Skeletal muscle satellite cell (primary cell): Measurements from ENCODE around the gene NHERF2.
A peak's percentile ranks its signal among the peaks of the same experiment; 100 is the strongest.

ENCODE experiments used
- H3K27me3 ChIP-seq: 2 replicates; pipeline ENCODE4 v1.7.0; 2013; ENCODE audit warnings: low read length; ENCODE audit not compliant: control insufficient read depth, insufficient read depth
- H3K36me3 ChIP-seq: 2 replicates; pipeline ENCODE4 v1.7.0; 2013; ENCODE audit warnings: mild to moderate bottlenecking, control low read depth, low read length; ENCODE audit not compliant: insufficient read depth
- H3K4me1 ChIP-seq: 2 replicates; pipeline ENCODE4 v1.7.0; 2013; ENCODE audit warnings: low read length; ENCODE audit not compliant: control insufficient read depth, insufficient read depth
- H3K4me2 ChIP-seq: 2 replicates; pipeline ENCODE4 v1.7.0; 2013; ENCODE audit warnings: mild to moderate bottlenecking, low read length
- H3K4me3 ChIP-seq: 2 replicates; pipeline ENCODE4 v1.7.0; 2013; ENCODE audit warnings: low read length
- H3K9ac ChIP-seq: 2 replicates; pipeline ENCODE4 v1.7.0; 2013; ENCODE audit warnings: mild to moderate bottlenecking, low read depth, low read length, moderate library complexity
- H3K9me3 ChIP-seq: replicated peaks from 2 replicates; pipeline ENCODE4 v1.7.0; 2013; ENCODE audit warnings: mild to moderate bottlenecking, control low read depth, low read length

The NHERF2 gene

GRCh38 chr16:2040041-2040786, 13.5 kb downstream of the NHERF2 start:
- Histone ChIP-seq H3K4me1 (peaks cover 58% of the 10 kb centered on the region), H3K9ac (peak overlapping the region; percentile 46), H3K4me3 (no peak overlapping the region), H3K9me3 (no peaks in the 10 kb centered on the region), H3K27me3 (no peaks in the 10 kb centered on the region), H3K36me3 (peaks cover 24% of the 10 kb centered on the region), H3K4me2 (peak overlapping the region; percentile 48)

GRCh38 chr16:2040787-2041522, 14.3 kb downstream of the NHERF2 start:
- Histone ChIP-seq H3K27me3 (no peaks in the 10 kb centered on the region), H3K9me3 (no peaks in the 10 kb centered on the region), H3K4me1 (peaks cover 55% of the 10 kb centered on the region), H3K4me2 (peak overlapping the region; percentile 50), H3K4me3 (no peak overlapping the region), H3K36me3 (peaks cover 24% of the 10 kb centered on the region), H3K9ac (peak overlapping the region; percentile 5)

- Histone ChIP-seq H3K9me3 (no peaks in the 10 kb centered on the region), H3K27me3 (no peaks in the 10 kb centered on the region), H3K4me3 (no peak overlapping the region), H3K36me3 (peaks cover 10% of the 10 kb centered on the region), H3K4me2 (no peak overlapping the region), H3K4me1 (peaks cover 56% of the 10 kb centered on the region), H3K9ac (no peak overlapping the region)
These were observed 15.7 kb downstream of the NHERF2 start for GRCh38 chr16:2042171-2042985.

GRCh38 chr16:2042986-2043666, 16.4 kb downstream of the NHERF2 start:
- Histone ChIP-seq H3K4me3 (no peak overlapping the region), H3K36me3 (peaks cover 8% of the 10 kb centered on the region), H3K4me2 (no peak overlapping the region), H3K27me3 (no peaks in the 10 kb centered on the region), H3K9me3 (no peaks in the 10 kb centered on the region), H3K4me1 (peaks cover 55% of the 10 kb centered on the region), H3K9ac (no peak overlapping the region)

- no peak overlapping the region for H3K4me2 ChIP-seq
- H3K4me1 ChIP-seq = peaks cover 57% of the 10 kb centered on the region
- H3K27me3 ChIP-seq = no peaks in the 10 kb centered on the region
- peaks cover 4% of the 10 kb centered on the region for H3K36me3 ChIP-seq
- H3K4me3 ChIP-seq = no peak overlapping the region
- no peak overlapping the region for H3K9ac ChIP-seq
- no peaks in the 10 kb centered on the region for H3K9me3 ChIP-seq
These were observed 17.2 kb downstream of the NHERF2 start for GRCh38 chr16:2043667-2044451.

- Histone ChIP-seq H3K36me3 (no peaks in the 10 kb centered on the region), H3K9ac (no peak overlapping the region)
These were observed 17.8 kb downstream of the NHERF2 start for GRCh38 chr16:2044541-2044940.

GRCh38 chr16:2045965-2046892, 19.5 kb downstream of the NHERF2 start:
- Histone ChIP-seq H3K36me3 (peaks cover 7% of the 10 kb centered on the region), H3K4me2 (peak overlapping the region; percentile 94), H3K9me3 (no peaks in the 10 kb centered on the region), H3K4me3 (no peak overlapping the region), H3K9ac (no peak overlapping the region), H3K27me3 (no peaks in the 10 kb centered on the region), H3K4me1 (peaks cover 38% of the 10 kb centered on the region)

More at GRCh38 chr16:2044541-2044940, 17.8 kb downstream of the NHERF2 start:
- Histone ChIP-seq H3K4me3 (no peak overlapping the region), H3K4me2 (no peak overlapping the region), H3K4me1 (peaks cover 55% of the 10 kb centered on the region), H3K27me3 (no peaks in the 10 kb centered on the region), H3K9me3 (no peaks in the 10 kb centered on the region)

GRCh38 chr16:2046893-2047329, 20.2 kb downstream of the NHERF2 start:
- Histone ChIP-seq H3K36me3 (peaks cover 14% of the 10 kb centered on the region), H3K9me3 (no peaks in the 10 kb centered on the region), H3K4me1 (peaks cover 32% of the 10 kb centered on the region), H3K27me3 (no peaks in the 10 kb centered on the region), H3K4me3 (peak overlapping the region; percentile 93), H3K4me2 (peak overlapping the region; percentile 94), H3K9ac (peak overlapping the region; percentile 87)

- Histone ChIP-seq H3K9me3 (no peaks in the 10 kb centered on the region), H3K4me1 (peaks cover 32% of the 10 kb centered on the region), H3K9ac (peak within 1 kb of the TSS; percentile 87), H3K4me3 (peak within 1 kb of the TSS; percentile 93), H3K4me2 (peak within 1 kb of the TSS; percentile 94), H3K36me3 (peaks cover 19% of the 10 kb centered on the region), H3K27me3 (no peaks in the 10 kb centered on the region)
These were observed 20.8 kb downstream of the NHERF2 start, which contains the start of the genes NTHL1 and TSC2 for GRCh38 chr16:2047330-2048115. TSS of gene NTHL1 (minus strand) at chr16:2047834. CDS start at chr16:2047823, 11 bp downstream. TSS of gene TSC2 (plus strand) at chr16:2047985. CDS start at chr16:2048616, 631 bp downstream.
